ENCODE data around the gene MYCBPAP.

GRCh38 chr17:50458701-50459676 is 49.2 kb upstream of the MYCBPAP start:
- no peak for TF ChIP-seq POLR2A (IDR thresholded peaks at IDR 0.05)
- no peak for TF ChIP-seq CTCF (IDR thresholded peaks at IDR 0.05 in 4 of 5, conservative IDR thresholded peaks at IDR 0.05 in 1 of 5)
